Measurements from ENCODE around the gene EYS. TPM values are rescaled to one million over a fixed set of nuclear protein-coding genes. Genes with fewer than 3 reads are reported as not detected.

The EYS gene
- total and polyA plus RNA-seq, 2 of the 13 experiments (the other 11 are each of a cell fraction or from before 2014, with no cell fraction given) = 0.04 to 0.07 TPM

GRCh38 chr6:65299236-65299635 is 407.8 kb downstream of the EYS start (continued):
- TF ChIP-seq TFDP2 (CRISPR knock-in tag; IDR thresholded peaks at IDR 0.05) = no peak

GRCh38 chr6:65295812-65296211 is 411.2 kb downstream of the EYS start:
- Histone ChIP-seq H3K4me1 (ENCODE audit: insufficient read depth, low read length) (no peaks in the 10 kb centered on the region), H3K4me2 (ENCODE audit: low read depth, low read length) (no peak overlapping the region), H3K36me3 (replicated peaks in 1 of 2; ENCODE audit: control insufficient read depth in 1 of 2, insufficient read depth in 2 of 2, low read length in 2 of 2) (no peaks in the 10 kb centered on the region), H3K27me3 (ENCODE audit: control insufficient read depth in 1 of 2, insufficient read depth in 2 of 2, low read length in 2 of 2) (no peaks in the 10 kb centered on the region; a peak in 1 of 5 replicates), H4K20me1 (ENCODE audit: insufficient read depth, low read length) (no peaks in the 10 kb centered on the region), H3K79me2 (ENCODE audit: insufficient read depth, low read length) (no peaks in the 10 kb centered on the region), H3K9me3 (ENCODE audit: low read length) (no peaks in the 10 kb centered on the region), H3K27ac (ENCODE audit: extremely low read length, insufficient read depth, low read length) (no peak overlapping the region), H2AFZ (ENCODE audit: low read length) (no peak overlapping the region), H3K9ac (ENCODE audit: insufficient read depth, low read depth, low read length) (no peak overlapping the region), H3K4me3 (replicated peaks in 1 of 3; ENCODE audit: insufficient read depth in 1 of 3, low read depth in 2 of 3, low read length in 3 of 3) (no peak overlapping the region)
- FAIRE-seq (no peak), ATAC-seq (no peak), DNase-seq (ENCODE audit: low spot score) (no peak)
- BruUV-seq (replicated peaks) = no TSS peak
- POLR2A ChIA-PET = no interaction called here
- in situ Hi-C loops (cut with HindIII; ENCODE audit: extremely low pct_ligation_motif_present, low pct_unique_long_range_greater_than_20kb) (no loop called here), intact Hi-C loops (cut with micrococcal nuclease; ENCODE audit: unreplicated experiment) (no loop called here)
- CTCF ChIA-PET (ENCODE audit: low intra/inter-chr PET ratio, low total read pairs) = no interaction called here
- 47% methylated on average over 4 of the region's 4 CpGs for WGBS (ENCODE audit: low lambda C conversion rate)
- TF ChIP-seq NFKB2 (CRISPR knock-in tag; IDR thresholded peaks at IDR 0.05; ENCODE audit: borderline replicate concordance) (no peak), ZNF703 (CRISPR knock-in tag; IDR thresholded peaks at IDR 0.05; ENCODE audit: borderline replicate concordance) (no peak), CC2D1A (CRISPR knock-in tag; IDR thresholded peaks at IDR 0.05) (no peak), ARNTL (CRISPR knock-in tag; IDR thresholded peaks at IDR 0.05) (no peak), FOXK2 (IDR thresholded peaks at IDR 0.05) (no peak), ZBTB37 (CRISPR knock-in tag; IDR thresholded peaks at IDR 0.05) (no peak), NCOR1 (IDR thresholded peaks at IDR 0.05; ENCODE audit: borderline replicate concordance, low read length) (no peak), ZNF276 (CRISPR knock-in tag; IDR thresholded peaks at IDR 0.05; ENCODE audit: low read depth) (no peak)

Data from HepG2 (cell line).